Measurements from ENCODE around the gene ZNF467. TPM values are rescaled to one million over a fixed set of nuclear protein-coding genes. Genes with fewer than 3 reads are reported as not detected.

ZNF467 gene
- total RNA-seq, 1 donor from 2014 or later = not detected

- Histone ChIP-seq H3K27me3 (ENCODE audit: control insufficient read depth, insufficient read depth, low read length) (peaks cover 45% of the 10 kb centered on the region), H3K36me3 (ENCODE audit: control insufficient read depth, insufficient read depth, low read length) (no peaks in the 10 kb centered on the region), H3K4me3 (ENCODE audit: low read depth, low read length) (no peak overlapping the region)
- TF ChIP-seq, protein P1, sequence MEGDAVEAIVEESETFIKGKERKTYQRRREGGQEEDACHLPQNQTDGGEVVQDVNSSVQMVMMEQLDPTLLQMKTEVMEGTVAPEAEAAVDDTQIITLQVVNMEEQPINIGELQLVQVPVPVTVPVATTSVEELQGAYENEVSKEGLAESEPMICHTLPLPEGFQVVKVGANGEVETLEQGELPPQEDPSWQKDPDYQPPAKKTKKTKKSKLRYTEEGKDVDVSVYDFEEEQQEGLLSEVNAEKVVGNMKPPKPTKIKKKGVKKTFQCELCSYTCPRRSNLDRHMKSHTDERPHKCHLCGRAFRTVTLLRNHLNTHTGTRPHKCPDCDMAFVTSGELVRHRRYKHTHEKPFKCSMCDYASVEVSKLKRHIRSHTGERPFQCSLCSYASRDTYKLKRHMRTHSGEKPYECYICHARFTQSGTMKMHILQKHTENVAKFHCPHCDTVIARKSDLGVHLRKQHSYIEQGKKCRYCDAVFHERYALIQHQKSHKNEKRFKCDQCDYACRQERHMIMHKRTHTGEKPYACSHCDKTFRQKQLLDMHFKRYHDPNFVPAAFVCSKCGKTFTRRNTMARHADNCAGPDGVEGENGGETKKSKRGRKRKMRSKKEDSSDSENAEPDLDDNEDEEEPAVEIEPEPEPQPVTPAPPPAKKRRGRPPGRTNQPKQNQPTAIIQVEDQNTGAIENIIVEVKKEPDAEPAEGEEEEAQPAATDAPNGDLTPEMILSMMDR (IDR thresholded peaks at IDR 0.05; ENCODE audit: insufficient read depth, low read length, poor library complexity, severe bottlenecking) = no peak
- no peak for DNase-seq (ENCODE audit: low read depth)
Measured at GRCh38 chr7:149762610-149763009, 10.8 kb downstream of the ZNF467 start.

GRCh38 chr7:149762089-149762488 lies 11.3 kb downstream of the ZNF467 start:
- no peak overlapping the region for H3K4me3 ChIP-seq (ENCODE audit: low read depth, low read length)
- peaks cover 45% of the 10 kb centered on the region for H3K27me3 ChIP-seq (ENCODE audit: control insufficient read depth, insufficient read depth, low read length)
- no peak for DNase-seq (ENCODE audit: low read depth)
- TF ChIP-seq, protein P1 (IDR thresholded peaks at IDR 0.05; ENCODE audit: insufficient read depth, low read length, poor library complexity, severe bottlenecking) = no peak
- no peaks in the 10 kb centered on the region for H3K36me3 ChIP-seq (ENCODE audit: control insufficient read depth, insufficient read depth, low read length)

DNA sequence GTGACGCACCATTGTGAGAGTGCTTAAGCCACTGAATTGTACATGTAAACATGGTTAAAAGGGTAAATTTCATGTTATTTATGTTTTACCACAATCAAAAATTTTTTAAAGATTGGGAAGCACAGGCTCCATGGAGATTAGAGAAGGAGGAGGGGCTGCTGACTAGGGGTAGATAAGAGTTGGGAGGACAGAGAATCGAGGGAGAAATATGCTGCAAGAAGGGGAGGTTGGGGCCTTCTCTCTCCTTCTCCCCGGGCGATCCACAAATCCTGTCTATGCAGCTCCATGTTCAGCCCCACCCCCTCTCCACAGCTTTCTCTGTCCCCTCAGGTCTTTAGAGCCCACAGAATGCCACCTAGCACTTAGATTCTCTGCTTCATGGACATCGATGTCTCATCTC lies 12.1 kb downstream of the ZNF467 start:
- Histone ChIP-seq H3K4me3 (ENCODE audit: low read depth, low read length) (no peak overlapping the region), H3K36me3 (ENCODE audit: control insufficient read depth, insufficient read depth, low read length) (no peaks in the 10 kb centered on the region), H3K27me3 (ENCODE audit: control insufficient read depth, insufficient read depth, low read length) (peaks cover 43% of the 10 kb centered on the region)
- DNase-seq (ENCODE audit: low read depth) = no peak
- TF ChIP-seq, protein P1 (IDR thresholded peaks at IDR 0.05; ENCODE audit: insufficient read depth, low read length, poor library complexity, severe bottlenecking) = no peak

DNA sequence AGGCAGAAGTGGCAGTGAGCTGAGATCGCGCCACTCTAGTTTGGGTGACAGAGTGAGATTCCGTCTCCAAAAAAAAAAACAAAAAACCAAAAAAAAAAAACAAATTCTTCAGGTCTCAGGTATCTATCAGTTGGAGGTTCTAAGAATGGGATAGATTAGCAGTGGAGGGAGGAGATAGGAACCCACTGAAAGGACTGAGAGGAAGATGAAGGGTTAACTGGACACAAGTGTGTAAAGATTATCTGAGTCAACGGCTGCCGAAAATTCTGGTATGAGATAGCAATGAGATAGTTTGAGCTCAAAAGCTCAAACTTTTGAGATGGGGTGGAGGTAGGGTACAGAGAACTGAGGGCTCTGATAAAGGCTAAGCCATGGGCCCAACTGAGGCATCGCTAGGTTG lies 12.8 kb downstream of the ZNF467 start:
- no peaks in the 10 kb centered on the region for H3K36me3 ChIP-seq (ENCODE audit: control insufficient read depth, insufficient read depth, low read length)
- TF ChIP-seq, protein P1 (IDR thresholded peaks at IDR 0.05; ENCODE audit: insufficient read depth, low read length, poor library complexity, severe bottlenecking) = no peak
- H3K27me3 ChIP-seq (ENCODE audit: control insufficient read depth, insufficient read depth, low read length) = peaks cover 38% of the 10 kb centered on the region

DNA sequence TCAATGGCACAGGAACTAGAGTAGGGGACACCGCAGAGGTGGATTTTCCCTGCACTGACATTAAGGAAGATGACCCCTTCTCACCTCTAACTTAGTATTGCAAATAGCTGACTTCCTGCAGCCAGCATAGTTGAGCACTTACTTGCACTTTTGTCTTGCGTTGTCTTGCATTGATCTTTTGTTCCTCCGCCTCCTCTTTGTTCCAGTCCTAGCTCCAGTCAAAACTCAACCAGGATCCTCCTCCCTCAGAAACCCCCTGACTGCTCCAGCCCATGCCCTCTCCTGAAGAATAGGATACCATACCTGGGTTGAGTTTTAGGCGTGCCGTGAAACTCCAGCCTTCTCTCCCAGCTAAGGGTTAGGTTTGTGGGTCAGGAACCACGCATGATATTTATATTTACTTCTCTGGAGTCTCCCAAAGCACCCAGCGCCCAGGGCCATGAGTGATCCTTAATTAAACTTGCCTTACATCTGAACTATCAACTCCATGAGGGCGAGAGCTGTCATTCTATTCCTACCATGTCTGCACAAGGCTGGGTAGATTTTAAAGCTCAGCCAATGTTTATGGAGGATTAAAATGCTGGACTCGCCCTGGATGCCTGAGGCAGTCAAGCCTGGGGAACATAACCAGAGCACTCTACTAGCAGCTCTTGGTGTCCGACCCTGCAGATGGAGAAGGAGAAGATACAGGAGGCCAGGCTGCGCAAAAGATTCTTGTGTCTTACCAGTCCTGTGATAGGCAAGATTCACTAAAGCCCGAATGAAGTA lies 14.1 kb downstream of the ZNF467 start:
- peaks cover 25% of the 10 kb centered on the region for H3K27me3 ChIP-seq (ENCODE audit: control insufficient read depth, insufficient read depth, low read length)
- no peak for DNase-seq (ENCODE audit: low read depth)
- TF ChIP-seq, protein P1 (IDR thresholded peaks at IDR 0.05; ENCODE audit: insufficient read depth, low read length, poor library complexity, severe bottlenecking) = no peak

More for the DNA sequence above, 12.8 kb downstream of the ZNF467 start:
- no peak for DNase-seq (ENCODE audit: low read depth)
- H3K4me3 ChIP-seq (ENCODE audit: low read depth, low read length) = no peak overlapping the region

More for the DNA sequence above, 14.1 kb downstream of the ZNF467 start:
- H3K4me3 ChIP-seq (ENCODE audit: low read depth, low read length) = no peak overlapping the region
- no peaks in the 10 kb centered on the region for H3K36me3 ChIP-seq (ENCODE audit: control insufficient read depth, insufficient read depth, low read length)
